A673 (cell line): Measurements from ENCODE around the gene MAST4.

ENCODE experiments used
- EZH2 ChIP-seq: fragments of 200-600 bp; sonication (generic); IDR thresholded peaks from 2 replicates; pipeline ENCODE4 v1.6.1; 2017; ENCODE audit warnings: borderline replicate concordance, low read depth, mild to moderate bottlenecking, mixed read lengths, antibody characterized with exemption, low read length; ENCODE audit not compliant: poor library complexity, severe bottlenecking
- TF ChIP-seq, protein P1 (sequence below): fragments of 300-800, 200-600 bp; sonication (generic); conservative IDR thresholded peaks from 2 replicates; pipeline ENCODE4 v1.5.1; 2017; ENCODE audit warnings: low read depth, mild to moderate bottlenecking, antibody characterized with exemption, low read length, moderate library complexity, mixed read lengths

DNA sequence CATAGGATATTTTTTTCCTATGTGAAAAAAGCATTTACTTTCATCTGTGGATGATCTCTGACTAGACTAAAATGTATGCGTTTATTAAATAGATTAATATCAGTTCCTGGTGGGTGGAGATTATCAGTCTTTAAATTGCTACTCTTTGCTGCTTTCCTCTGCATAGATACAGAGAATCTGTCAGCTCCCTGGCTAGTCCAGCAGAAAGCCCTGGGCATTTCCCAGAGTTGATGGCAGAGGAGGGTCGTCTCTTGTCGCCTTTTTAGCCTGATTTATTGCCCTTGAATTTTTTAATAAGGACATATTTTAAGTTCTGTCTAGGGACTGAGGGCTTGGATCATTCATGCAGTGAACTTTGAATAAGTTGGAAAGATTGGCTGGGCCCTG is 434.9 kb downstream of the MAST4 start:
- TF ChIP-seq, protein P1, sequence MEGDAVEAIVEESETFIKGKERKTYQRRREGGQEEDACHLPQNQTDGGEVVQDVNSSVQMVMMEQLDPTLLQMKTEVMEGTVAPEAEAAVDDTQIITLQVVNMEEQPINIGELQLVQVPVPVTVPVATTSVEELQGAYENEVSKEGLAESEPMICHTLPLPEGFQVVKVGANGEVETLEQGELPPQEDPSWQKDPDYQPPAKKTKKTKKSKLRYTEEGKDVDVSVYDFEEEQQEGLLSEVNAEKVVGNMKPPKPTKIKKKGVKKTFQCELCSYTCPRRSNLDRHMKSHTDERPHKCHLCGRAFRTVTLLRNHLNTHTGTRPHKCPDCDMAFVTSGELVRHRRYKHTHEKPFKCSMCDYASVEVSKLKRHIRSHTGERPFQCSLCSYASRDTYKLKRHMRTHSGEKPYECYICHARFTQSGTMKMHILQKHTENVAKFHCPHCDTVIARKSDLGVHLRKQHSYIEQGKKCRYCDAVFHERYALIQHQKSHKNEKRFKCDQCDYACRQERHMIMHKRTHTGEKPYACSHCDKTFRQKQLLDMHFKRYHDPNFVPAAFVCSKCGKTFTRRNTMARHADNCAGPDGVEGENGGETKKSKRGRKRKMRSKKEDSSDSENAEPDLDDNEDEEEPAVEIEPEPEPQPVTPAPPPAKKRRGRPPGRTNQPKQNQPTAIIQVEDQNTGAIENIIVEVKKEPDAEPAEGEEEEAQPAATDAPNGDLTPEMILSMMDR = no peak
- TF ChIP-seq EZH2 = no peak
